Pancreas (tissue), 10 donors: ENCODE data around the gene CISD2. TPM values are rescaled to one million over a fixed set of nuclear protein-coding genes. Genes with fewer than 3 reads are reported as not detected.
"Not testable (repeated sequence)": the region's sequence is repeated elsewhere in the genome, so short reads cannot be mapped to it uniquely, and the experiment has no call there.

Experiments used
- ATAC-seq, 4 donors: fragments of 200-7000 bp; cut with Tn5 transposase; one replicate each; pipeline versions ENCODE4 v1.8.0 to v1.9.1; 2020; ENCODE audit warnings: mild to moderate bottlenecking in 4 of 4, moderate library complexity in 4 of 4
- DNase-seq, 6 donors: peaks; one replicate each; pipeline ENCODE4 v3.0.0-alpha.2; 2020
- FAIRE-seq: peaks from 2 replicates; lab custom pipeline; 2012; peaks lifted over from hg19 to GRCh38; lab: Jason Lieb, UNC
- H3K27ac ChIP-seq, 4 donors: fragments of 200-600 bp; sonication (generic); 1 replicate in 3 of 4; 2 replicates in 1 of 4; pipeline versions ENCODE4 v1.5.0 to v1.8.0; 2020
- H3K27me3 ChIP-seq, 4 donors: fragments of 200-600 bp; one replicate each; pipeline ENCODE4 v1.8.0; 2021
- H3K36me3 ChIP-seq, 3 donors: fragments of 200-600 bp; sonication (generic) in 1 of 3; one replicate each; pipeline versions ENCODE4 v1.5.0 to v1.8.0; 2020 to 2021
- H3K4me1 ChIP-seq, 3 donors: fragments of 200-600 bp; one replicate each; pipeline ENCODE4 v1.8.0; 2021
- H3K4me3 ChIP-seq, 4 donors: fragments of 200-600 bp; sonication (generic) in 2 of 4; one replicate each; pipeline versions ENCODE4 v1.5.0 to v1.8.0; 2020 to 2021
- H3K9me3 ChIP-seq, 4 donors: fragments of 200-600 bp; one replicate each; pipeline ENCODE4 v1.8.0; 2021
- CTCF ChIP-seq, 4 donors: fragments of 200-600 bp; sonication (generic) in 3 of 4; IDR thresholded peaks; one replicate each; pipeline versions ENCODE4 v1.5.0 to v1.8.0; 2021; ENCODE audit warnings: antibody characterized with exemption in 4 of 4
- WGBS, 2 donors: extraction: QIAGEN DNeasy Blood & Tissue Kit; methylation state at CpG; one replicate each; pipeline ENCODE4 v1.1.7; 2013; 5-methylcytosine and 5-hydroxymethylcytosine counted together
- intact Hi-C, 3 donors: fragments of 100-400 bp; cut with DNase I; formaldehyde crosslinking; loops; one replicate each; pipeline versions ENCODE4 v1.11.1 to v1.14.2; 2022
- polyA plus RNA-seq, 2 donors: library from polyadenylated mRNA; stranded (reverse); fragments of 200-250 nt; gene quantifications; one replicate each; pipeline ENCODE4 v1.2.3, GENCODE V29; 2013
- total RNA-seq, 6 donors: library from RNA; stranded (reverse); fragmentation: NEBNext Ultra II Directional in 4 of 6; extraction: Animal tissue kit (Norgen Biotek cat#: 25700) in 4 of 6; gene quantifications; one replicate each; pipeline versions ENCODE4 v1.2.1 to v1.2.4, GENCODE V29; 2021 to 2023
- donor health status: healthy with polysubstance abuse.
- donor health status: DM: no; HTN: no; CAD: no; lungs with moderate emphysema.
- donor health status: DM: no; HTN: no; CAD: no.
- donor health status: control.
- donor health status: control.
- donor health status: Bipolar disorder and iron deficiency.
- donor health status: DM: yes; HTN: yes; CAD: no.
- donor health status: DM: no; HTN: no; CAD: no.
- donor health status: DM: no; HTN: no; CAD: no.
- donor health status: DM: yes; HTN: yes; CAD: no.

The CISD2 gene
- total and polyA plus RNA-seq, 8 donors, result 10.2 to 23.1 (median 14.4) TPM

DNA sequence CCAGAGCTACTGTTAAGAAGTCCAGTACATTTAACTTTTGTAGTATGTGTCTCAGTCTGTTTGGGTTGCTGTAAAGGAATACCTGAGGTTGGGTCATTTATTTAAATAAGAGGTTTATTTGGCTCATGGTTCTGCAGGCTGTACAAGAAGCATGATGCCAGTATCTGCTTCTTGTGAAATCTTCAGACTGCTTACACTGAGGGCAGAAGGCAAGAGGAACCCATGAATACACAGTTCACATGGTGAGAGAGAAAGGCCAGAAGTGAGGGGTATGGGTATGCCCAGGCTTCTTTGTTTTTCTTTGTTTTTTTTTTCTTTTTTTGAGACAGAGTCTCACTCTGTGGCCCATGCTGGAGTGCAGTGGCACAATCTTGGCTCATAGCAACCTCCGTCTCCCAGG, 6.0 kb upstream of the CISD2 start:
- intact Hi-C loops, result no loop called here
- no peak for DNase-seq
- FAIRE-seq, result no peak
- peak in 2 of 4 donors; percentile 52 to 57 for ATAC-seq
- H3K27ac ChIP-seq, result no peak overlapping the region
- no peaks in the 10 kb centered on the region for H3K9me3 ChIP-seq
- peaks cover 0 to 7% (median 0%) of the 10 kb centered on the region in 3 donors for H3K4me1 ChIP-seq
- H3K36me3 ChIP-seq, result no peaks in the 10 kb centered on the region
- WGBS, 2 donors, result 98 to 100% methylated on average over 1 of the region's 1 CpG
- no peaks in the 10 kb centered on the region for H3K27me3 ChIP-seq
- no peak for TF ChIP-seq CTCF (IDR thresholded peaks at IDR 0.05)
- H3K4me3 ChIP-seq, result no peak overlapping the region

GRCh38 chr4:102865327-102865726, 3.5 kb upstream of the CISD2 start:
- WGBS, 2 donors, result 98 to 100% methylated on average over 5 of the region's 5 CpGs
- H3K4me3 ChIP-seq, H3K27me3 ChIP-seq, H3K27ac ChIP-seq, FAIRE-seq, DNase-seq, ATAC-seq, H3K36me3 ChIP-seq, intact Hi-C loops, H3K9me3 ChIP-seq: not testable (repeated sequence)
- peaks cover 0 to 14% (median under 1%) of the 10 kb centered on the region in 3 donors for H3K4me1 ChIP-seq

- H3K9me3 ChIP-seq, result no peaks in the 10 kb centered on the region
- FAIRE-seq, result no peak
- no peaks in the 10 kb centered on the region for H3K27me3 ChIP-seq
- no peak for TF ChIP-seq CTCF (IDR thresholded peaks at IDR 0.05)
- intact Hi-C loops, result no loop called here
- peak overlapping the region in 3 of 4 donors; percentile 93 to 98 (median 96) for H3K27ac ChIP-seq
- DNase-seq, result no peak
- H3K36me3 ChIP-seq, result no peaks in the 10 kb centered on the region
- peak overlapping the region; percentile 53 to 74 (median 58) for H3K4me3 ChIP-seq
- ATAC-seq, result no peak
- WGBS, 2 donors, result 75 to 76% methylated on average over 12 of the region's 12 CpGs
- H3K4me1 ChIP-seq, result peaks cover 0 to 16% (median 14%) of the 10 kb centered on the region in 3 donors
These were observed 1.3 kb upstream of the CISD2 start for GRCh38 chr4:102867278-102868152.

DNA sequence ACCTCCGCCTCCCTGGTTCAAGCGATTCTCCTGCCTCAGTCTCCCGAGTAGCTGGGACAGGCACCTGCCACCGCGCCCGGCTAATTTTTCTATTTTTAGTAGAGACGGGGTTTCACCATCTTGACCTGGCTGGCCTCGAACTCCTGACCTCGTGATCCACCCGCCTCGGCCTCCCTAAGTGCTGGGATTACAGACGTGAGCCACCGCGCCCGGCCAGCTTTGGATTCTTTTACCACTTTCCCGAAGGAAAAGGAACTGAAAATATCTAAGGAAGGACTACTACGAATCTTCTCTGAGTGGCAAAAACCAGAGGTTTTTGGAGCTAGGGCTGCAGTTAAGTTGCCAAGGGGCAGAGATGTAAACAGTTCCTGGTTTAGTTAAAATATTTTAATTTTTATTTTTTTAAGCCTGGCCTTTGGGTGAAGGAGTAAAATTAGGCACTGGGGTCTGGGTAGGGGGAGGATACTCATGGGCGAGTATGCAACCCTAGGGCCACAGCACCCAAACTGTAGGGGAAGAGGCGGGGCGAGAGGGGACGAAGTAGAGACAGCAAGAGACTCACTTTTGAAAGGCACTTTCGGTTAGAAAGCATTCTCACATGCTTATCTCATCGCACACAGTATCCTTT, 525 bp upstream of the CISD2 start:
- no peak for TF ChIP-seq CTCF (IDR thresholded peaks at IDR 0.05)
- H3K9me3 ChIP-seq, result no peaks in the 10 kb centered on the region
- intact Hi-C loops, result no loop called here
- peaks cover 0 to 16% (median 14%) of the 10 kb centered on the region in 3 donors for H3K4me1 ChIP-seq
- peak in 1 of 6 donors; percentile 21 for DNase-seq
- peak; percentile 35 to 68 (median 54) for ATAC-seq
- no peak for FAIRE-seq
- H3K27me3 ChIP-seq, result no peaks in the 10 kb centered on the region
- peak overlapping the region; percentile 86 to 98 (median 94) for H3K27ac ChIP-seq
- WGBS, 2 donors, result 5 to 8% methylated on average over 23 of the region's 23 CpGs
- H3K36me3 ChIP-seq, result no peaks in the 10 kb centered on the region
- peak overlapping the region; percentile 53 to 74 (median 58) for H3K4me3 ChIP-seq

- Histone ChIP-seq H3K36me3 (no peaks in the 10 kb centered on the region), H3K27ac (peak overlapping the region; percentile 86 to 98 (median 94)), H3K4me3 (peak overlapping the region; percentile 53 to 74 (median 58)), H3K27me3 (no peaks in the 10 kb centered on the region), H3K9me3 (no peaks in the 10 kb centered on the region), H3K4me1 (peaks cover 0 to 16% (median 14%) of the 10 kb centered on the region in 3 donors)
- WGBS, 2 donors, result 1 to 3% methylated on average over 19 of the region's 19 CpGs
- intact Hi-C loops, result no loop called here
- FAIRE-seq (no peak), DNase-seq (no peak), ATAC-seq (peak; percentile 0 to 12 (median 6))
- TF ChIP-seq CTCF (IDR thresholded peaks at IDR 0.05), result no peak
These were observed 891 bp downstream of the CISD2 start for GRCh38 chr4:102869569-102870197.
